K562 (cell line): ENCODE results near the gene ANKS4B.

Source experiments
- CSDE1 ChIP-seq, 2 experiments: fragments of 450-650 bp; IDR thresholded peaks; 2 replicates each; pipeline ENCODE4 v1.6.1; 2016; ENCODE audit warnings: mild to moderate bottlenecking in 1 of 2
- FOXK2 ChIP-seq, 2 experiments: fragments of 450-650 bp; IDR thresholded peaks in 1 of 2; conservative IDR thresholded peaks in 1 of 2; 2 replicates each; pipeline ENCODE4 v1.6.1; 2016; ENCODE audit warnings: low read depth in 2 of 2, mild to moderate bottlenecking in 1 of 2
- GABPA ChIP-seq: fragments of 200-800 bp; sonication (Bioruptor generic); conservative IDR thresholded peaks from 2 replicates; pipeline ENCODE4 v1.6.1; 2016; ENCODE audit warnings: low read depth, missing genetic modification characterization, missing compliant biosample characterization
- POLR2A ChIP-seq: fragments of 450-650 bp; conservative IDR thresholded peaks from 2 replicates; pipeline ENCODE4 v1.6.1; 2016
- SREBF2 ChIP-seq: sonication (generic); formaldehyde crosslinking; IDR thresholded peaks from 2 replicates; pipeline ENCODE4 v1.4.0; 2020; ENCODE audit warnings: mild to moderate bottlenecking, missing genetic modification reagents
- YY1 ChIP-seq, 3 experiments: IDR thresholded peaks; 2 replicates each; pipeline ENCODE4 v1.6.1; 2011; ENCODE audit warnings: low read length in 2 of 3, mild to moderate bottlenecking in 2 of 3, moderate library complexity in 2 of 3, borderline replicate concordance in 1 of 3, control low read depth in 1 of 3, low read depth in 1 of 3; ENCODE audit not compliant: insufficient read depth in 3 of 3, insufficient replicate concordance in 2 of 3, control insufficient read depth in 1 of 3, insufficient read length in 1 of 3; ENCODE audit errors: extremely low read depth in 1 of 3
- ZNF696 ChIP-seq: fragments of 250-450 bp; sonication (Bioruptor Pico); conservative IDR thresholded peaks from 2 replicates; pipeline ENCODE4 v1.4.0; 2020; ENCODE audit warnings: mild to moderate bottlenecking, moderate library complexity
- ZZZ3 ChIP-seq: fragments of 450-650 bp; IDR thresholded peaks from 2 replicates; pipeline ENCODE4 v1.6.1; 2016; ENCODE audit warnings: antibody characterized with exemption, mild to moderate bottlenecking, moderate library complexity
- TF ChIP-seq, protein P1 (sequence below), 3 experiments: IDR thresholded peaks in 2 of 3; conservative IDR thresholded peaks in 1 of 3; 2 replicates each; pipeline ENCODE4 v1.5.1; 2011 to 2012; ENCODE audit warnings: low read length in 3 of 3, mild to moderate bottlenecking in 3 of 3, control low read depth in 2 of 3, improper control_type of control experiment in 1 of 3, inconsistent platforms in 1 of 3, low read depth in 1 of 3, mixed read lengths in 1 of 3, moderate library complexity in 1 of 3; ENCODE audit not compliant: insufficient read depth in 2 of 3
- TF ChIP-seq, protein P2 (sequence below): fragments of 450-650 bp; IDR thresholded peaks from 2 replicates; pipeline ENCODE4 v1.6.1; 2016; ENCODE audit warnings: mild to moderate bottlenecking, moderate library complexity

DNA sequence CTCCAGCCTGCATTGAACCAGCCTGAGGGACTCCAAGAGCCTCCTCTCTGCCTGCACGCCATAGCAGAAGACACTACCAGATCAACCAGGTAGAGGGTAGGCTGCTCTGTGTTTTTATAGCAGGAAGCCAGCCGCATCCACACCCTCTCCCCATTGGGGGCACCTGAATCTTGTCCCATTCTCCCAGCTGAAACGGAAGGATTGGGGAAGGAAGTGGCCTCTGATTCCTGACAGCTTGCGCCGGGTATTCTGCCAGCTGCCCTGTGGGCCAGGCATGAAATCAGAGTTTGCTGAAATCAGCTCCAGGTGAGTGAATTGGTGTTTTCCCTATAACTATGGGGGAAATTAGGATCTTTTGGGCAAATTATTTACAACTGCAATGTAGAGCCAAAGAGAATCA, 22.0 kb upstream of the ANKS4B start, which contains the start of gene ZP2:
- TF ChIP-seq GABPA (tag) (no peak), SREBF2 (no peak), ZZZ3 (no peak), YY1 (IDR thresholded peaks at IDR 0.05; ENCODE audit: borderline replicate concordance in 1 of 3, control insufficient read depth in 1 of 3, extremely low read depth in 1 of 3, insufficient read depth in 3 of 3, insufficient read length in 1 of 3, insufficient replicate concordance in 2 of 3, low read depth in 1 of 3, low read length in 2 of 3) (no peak), POLR2A (no peak), FOXK2 (conservative IDR thresholded peaks at IDR 0.05 in 1 of 2, IDR thresholded peaks at IDR 0.05 in 1 of 2; ENCODE audit: low read depth in 2 of 2) (no peak), CSDE1 (IDR thresholded peaks at IDR 0.05) (no peak), ZNF696 (no peak)
- TF ChIP-seq, protein P1, sequence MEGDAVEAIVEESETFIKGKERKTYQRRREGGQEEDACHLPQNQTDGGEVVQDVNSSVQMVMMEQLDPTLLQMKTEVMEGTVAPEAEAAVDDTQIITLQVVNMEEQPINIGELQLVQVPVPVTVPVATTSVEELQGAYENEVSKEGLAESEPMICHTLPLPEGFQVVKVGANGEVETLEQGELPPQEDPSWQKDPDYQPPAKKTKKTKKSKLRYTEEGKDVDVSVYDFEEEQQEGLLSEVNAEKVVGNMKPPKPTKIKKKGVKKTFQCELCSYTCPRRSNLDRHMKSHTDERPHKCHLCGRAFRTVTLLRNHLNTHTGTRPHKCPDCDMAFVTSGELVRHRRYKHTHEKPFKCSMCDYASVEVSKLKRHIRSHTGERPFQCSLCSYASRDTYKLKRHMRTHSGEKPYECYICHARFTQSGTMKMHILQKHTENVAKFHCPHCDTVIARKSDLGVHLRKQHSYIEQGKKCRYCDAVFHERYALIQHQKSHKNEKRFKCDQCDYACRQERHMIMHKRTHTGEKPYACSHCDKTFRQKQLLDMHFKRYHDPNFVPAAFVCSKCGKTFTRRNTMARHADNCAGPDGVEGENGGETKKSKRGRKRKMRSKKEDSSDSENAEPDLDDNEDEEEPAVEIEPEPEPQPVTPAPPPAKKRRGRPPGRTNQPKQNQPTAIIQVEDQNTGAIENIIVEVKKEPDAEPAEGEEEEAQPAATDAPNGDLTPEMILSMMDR (IDR thresholded peaks at IDR 0.05 in 2 of 3, conservative IDR thresholded peaks at IDR 0.05 in 1 of 3; ENCODE audit: insufficient read depth in 2 of 3, low read depth in 1 of 3, low read length in 3 of 3), result no peak
- TF ChIP-seq, protein P2, sequence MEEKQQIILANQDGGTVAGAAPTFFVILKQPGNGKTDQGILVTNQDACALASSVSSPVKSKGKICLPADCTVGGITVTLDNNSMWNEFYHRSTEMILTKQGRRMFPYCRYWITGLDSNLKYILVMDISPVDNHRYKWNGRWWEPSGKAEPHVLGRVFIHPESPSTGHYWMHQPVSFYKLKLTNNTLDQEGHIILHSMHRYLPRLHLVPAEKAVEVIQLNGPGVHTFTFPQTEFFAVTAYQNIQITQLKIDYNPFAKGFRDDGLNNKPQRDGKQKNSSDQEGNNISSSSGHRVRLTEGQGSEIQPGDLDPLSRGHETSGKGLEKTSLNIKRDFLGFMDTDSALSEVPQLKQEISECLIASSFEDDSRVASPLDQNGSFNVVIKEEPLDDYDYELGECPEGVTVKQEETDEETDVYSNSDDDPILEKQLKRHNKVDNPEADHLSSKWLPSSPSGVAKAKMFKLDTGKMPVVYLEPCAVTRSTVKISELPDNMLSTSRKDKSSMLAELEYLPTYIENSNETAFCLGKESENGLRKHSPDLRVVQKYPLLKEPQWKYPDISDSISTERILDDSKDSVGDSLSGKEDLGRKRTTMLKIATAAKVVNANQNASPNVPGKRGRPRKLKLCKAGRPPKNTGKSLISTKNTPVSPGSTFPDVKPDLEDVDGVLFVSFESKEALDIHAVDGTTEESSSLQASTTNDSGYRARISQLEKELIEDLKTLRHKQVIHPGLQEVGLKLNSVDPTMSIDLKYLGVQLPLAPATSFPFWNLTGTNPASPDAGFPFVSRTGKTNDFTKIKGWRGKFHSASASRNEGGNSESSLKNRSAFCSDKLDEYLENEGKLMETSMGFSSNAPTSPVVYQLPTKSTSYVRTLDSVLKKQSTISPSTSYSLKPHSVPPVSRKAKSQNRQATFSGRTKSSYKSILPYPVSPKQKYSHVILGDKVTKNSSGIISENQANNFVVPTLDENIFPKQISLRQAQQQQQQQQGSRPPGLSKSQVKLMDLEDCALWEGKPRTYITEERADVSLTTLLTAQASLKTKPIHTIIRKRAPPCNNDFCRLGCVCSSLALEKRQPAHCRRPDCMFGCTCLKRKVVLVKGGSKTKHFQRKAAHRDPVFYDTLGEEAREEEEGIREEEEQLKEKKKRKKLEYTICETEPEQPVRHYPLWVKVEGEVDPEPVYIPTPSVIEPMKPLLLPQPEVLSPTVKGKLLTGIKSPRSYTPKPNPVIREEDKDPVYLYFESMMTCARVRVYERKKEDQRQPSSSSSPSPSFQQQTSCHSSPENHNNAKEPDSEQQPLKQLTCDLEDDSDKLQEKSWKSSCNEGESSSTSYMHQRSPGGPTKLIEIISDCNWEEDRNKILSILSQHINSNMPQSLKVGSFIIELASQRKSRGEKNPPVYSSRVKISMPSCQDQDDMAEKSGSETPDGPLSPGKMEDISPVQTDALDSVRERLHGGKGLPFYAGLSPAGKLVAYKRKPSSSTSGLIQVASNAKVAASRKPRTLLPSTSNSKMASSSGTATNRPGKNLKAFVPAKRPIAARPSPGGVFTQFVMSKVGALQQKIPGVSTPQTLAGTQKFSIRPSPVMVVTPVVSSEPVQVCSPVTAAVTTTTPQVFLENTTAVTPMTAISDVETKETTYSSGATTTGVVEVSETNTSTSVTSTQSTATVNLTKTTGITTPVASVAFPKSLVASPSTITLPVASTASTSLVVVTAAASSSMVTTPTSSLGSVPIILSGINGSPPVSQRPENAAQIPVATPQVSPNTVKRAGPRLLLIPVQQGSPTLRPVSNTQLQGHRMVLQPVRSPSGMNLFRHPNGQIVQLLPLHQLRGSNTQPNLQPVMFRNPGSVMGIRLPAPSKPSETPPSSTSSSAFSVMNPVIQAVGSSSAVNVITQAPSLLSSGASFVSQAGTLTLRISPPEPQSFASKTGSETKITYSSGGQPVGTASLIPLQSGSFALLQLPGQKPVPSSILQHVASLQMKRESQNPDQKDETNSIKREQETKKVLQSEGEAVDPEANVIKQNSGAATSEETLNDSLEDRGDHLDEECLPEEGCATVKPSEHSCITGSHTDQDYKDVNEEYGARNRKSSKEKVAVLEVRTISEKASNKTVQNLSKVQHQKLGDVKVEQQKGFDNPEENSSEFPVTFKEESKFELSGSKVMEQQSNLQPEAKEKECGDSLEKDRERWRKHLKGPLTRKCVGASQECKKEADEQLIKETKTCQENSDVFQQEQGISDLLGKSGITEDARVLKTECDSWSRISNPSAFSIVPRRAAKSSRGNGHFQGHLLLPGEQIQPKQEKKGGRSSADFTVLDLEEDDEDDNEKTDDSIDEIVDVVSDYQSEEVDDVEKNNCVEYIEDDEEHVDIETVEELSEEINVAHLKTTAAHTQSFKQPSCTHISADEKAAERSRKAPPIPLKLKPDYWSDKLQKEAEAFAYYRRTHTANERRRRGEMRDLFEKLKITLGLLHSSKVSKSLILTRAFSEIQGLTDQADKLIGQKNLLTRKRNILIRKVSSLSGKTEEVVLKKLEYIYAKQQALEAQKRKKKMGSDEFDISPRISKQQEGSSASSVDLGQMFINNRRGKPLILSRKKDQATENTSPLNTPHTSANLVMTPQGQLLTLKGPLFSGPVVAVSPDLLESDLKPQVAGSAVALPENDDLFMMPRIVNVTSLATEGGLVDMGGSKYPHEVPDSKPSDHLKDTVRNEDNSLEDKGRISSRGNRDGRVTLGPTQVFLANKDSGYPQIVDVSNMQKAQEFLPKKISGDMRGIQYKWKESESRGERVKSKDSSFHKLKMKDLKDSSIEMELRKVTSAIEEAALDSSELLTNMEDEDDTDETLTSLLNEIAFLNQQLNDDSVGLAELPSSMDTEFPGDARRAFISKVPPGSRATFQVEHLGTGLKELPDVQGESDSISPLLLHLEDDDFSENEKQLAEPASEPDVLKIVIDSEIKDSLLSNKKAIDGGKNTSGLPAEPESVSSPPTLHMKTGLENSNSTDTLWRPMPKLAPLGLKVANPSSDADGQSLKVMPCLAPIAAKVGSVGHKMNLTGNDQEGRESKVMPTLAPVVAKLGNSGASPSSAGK, result no peak
